Fibroblast of gingiva (primary cell): ENCODE measurements around the gene POLA1.
"Not testable (repeated sequence)": the region's sequence is repeated elsewhere in the genome, so short reads cannot be mapped to it uniquely, and the experiment has no call there.

Experiments used
- DNase-seq: peaks from one replicate; pipeline ENCODE4 v3.0.0-alpha.2; 2011; ENCODE audit warnings: low read depth

Gene POLA1, protein sequence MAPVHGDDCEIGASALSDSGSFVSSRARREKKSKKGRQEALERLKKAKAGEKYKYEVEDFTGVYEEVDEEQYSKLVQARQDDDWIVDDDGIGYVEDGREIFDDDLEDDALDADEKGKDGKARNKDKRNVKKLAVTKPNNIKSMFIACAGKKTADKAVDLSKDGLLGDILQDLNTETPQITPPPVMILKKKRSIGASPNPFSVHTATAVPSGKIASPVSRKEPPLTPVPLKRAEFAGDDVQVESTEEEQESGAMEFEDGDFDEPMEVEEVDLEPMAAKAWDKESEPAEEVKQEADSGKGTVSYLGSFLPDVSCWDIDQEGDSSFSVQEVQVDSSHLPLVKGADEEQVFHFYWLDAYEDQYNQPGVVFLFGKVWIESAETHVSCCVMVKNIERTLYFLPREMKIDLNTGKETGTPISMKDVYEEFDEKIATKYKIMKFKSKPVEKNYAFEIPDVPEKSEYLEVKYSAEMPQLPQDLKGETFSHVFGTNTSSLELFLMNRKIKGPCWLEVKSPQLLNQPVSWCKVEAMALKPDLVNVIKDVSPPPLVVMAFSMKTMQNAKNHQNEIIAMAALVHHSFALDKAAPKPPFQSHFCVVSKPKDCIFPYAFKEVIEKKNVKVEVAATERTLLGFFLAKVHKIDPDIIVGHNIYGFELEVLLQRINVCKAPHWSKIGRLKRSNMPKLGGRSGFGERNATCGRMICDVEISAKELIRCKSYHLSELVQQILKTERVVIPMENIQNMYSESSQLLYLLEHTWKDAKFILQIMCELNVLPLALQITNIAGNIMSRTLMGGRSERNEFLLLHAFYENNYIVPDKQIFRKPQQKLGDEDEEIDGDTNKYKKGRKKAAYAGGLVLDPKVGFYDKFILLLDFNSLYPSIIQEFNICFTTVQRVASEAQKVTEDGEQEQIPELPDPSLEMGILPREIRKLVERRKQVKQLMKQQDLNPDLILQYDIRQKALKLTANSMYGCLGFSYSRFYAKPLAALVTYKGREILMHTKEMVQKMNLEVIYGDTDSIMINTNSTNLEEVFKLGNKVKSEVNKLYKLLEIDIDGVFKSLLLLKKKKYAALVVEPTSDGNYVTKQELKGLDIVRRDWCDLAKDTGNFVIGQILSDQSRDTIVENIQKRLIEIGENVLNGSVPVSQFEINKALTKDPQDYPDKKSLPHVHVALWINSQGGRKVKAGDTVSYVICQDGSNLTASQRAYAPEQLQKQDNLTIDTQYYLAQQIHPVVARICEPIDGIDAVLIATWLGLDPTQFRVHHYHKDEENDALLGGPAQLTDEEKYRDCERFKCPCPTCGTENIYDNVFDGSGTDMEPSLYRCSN (N-terminal part only)

DNA sequence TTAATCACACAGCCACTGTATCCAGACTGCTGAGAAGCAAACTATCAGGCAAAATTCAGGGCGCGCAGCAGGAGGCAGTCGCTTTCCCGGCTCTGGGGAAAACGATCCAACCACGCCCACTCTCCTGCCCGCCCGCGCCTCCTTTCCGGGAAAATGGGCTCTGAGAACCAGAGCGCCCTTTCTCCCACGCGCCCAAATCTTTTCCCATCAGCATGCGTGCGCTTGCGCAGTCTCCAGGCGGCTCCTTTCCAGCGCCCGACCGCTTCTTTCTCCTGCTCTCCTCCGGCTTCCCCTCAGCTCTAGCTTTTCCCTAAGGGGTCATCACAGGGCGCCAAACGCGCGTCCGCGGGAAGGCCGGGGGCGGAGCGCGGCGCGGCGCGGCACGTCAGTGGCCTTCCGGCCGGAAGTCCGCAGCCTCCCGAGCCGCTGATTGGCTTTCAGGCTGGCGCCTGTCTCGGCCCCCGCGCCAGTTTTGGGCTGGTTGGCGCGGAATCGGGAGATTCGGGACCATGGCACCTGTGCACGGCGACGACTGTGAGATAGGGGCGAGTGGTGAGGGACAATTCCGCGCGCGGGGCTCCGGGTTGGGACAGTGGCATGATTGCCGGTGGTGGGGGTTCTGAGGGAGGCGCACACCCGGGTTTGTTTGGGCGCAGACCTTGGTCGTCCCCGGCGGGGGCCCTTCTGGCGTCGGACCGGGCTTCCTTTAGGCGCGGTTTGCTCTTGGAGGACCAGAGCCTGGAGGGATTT is at the start of gene POLA1:
POLA1 (plus strand) TSS at position 466 of the 750 bp plus-strand sequence; CDS start at position 510, 44 bp downstream.
- peak; percentile 97 for DNase-seq

DNA sequence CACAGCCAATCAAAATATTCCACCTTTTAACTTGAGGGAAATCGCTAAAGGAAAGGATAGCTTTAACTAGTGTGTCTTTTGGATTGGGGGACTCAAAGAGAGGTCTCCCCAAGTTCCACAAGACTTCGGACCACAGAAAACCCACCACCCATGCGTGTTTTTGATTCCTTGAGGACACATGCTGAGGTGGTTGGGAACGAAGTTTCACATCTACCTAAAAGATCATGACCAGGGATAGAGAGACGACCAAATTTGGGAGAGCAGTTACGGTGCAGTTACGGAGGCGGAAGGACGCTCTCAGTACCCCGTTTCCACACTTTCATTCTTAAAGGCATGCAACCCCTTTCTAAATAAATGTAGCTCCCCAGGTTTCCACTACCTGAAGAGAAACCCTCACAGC is 47.7 kb upstream of the POLA1 start:
- DNase-seq, result no peak

DNA sequence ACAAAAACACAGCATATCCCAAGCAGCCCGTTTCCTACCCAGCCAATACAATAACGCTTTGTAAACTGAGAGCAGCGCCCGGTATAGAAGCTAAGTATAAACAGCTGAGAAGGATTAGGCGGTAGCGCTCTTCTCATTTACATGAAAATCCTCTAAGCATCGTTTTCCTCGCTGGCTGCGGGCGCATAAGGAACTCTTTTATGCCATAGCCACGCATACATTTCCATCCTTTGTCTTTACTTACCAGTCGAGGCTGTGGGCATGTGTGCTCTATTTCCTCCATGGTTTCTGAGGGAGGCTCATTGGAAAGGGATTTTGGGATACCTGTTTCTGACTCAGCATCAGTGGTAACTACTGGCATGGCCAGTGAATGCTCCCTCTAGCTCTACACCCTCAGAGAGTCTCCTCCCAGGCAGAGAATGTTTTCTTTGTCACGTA is 47.0 kb upstream of the POLA1 start:
- DNase-seq, result no peak

- DNase-seq, result peak; percentile 27
Measured at GRCh38 chrX:24647257-24648058, 46.3 kb upstream of the POLA1 start, which contains the start of gene PCYT1B. Gene PCYT1B, minus strand, starts transcription at chrX:24647347. Its CDS starts 242 bp downstream, at chrX:24647105.

- DNase-seq, result no peak
Measured at GRCh38 chrX:24648495-24648894, 45.2 kb upstream of the POLA1 start.

- no peak for DNase-seq
Measured at GRCh38 chrX:24651783-24652182, 41.9 kb upstream of the POLA1 start.

- not testable (repeated sequence) for DNase-seq
Measured at GRCh38 chrX:24655679-24656078, 38.0 kb upstream of the POLA1 start.

DNA sequence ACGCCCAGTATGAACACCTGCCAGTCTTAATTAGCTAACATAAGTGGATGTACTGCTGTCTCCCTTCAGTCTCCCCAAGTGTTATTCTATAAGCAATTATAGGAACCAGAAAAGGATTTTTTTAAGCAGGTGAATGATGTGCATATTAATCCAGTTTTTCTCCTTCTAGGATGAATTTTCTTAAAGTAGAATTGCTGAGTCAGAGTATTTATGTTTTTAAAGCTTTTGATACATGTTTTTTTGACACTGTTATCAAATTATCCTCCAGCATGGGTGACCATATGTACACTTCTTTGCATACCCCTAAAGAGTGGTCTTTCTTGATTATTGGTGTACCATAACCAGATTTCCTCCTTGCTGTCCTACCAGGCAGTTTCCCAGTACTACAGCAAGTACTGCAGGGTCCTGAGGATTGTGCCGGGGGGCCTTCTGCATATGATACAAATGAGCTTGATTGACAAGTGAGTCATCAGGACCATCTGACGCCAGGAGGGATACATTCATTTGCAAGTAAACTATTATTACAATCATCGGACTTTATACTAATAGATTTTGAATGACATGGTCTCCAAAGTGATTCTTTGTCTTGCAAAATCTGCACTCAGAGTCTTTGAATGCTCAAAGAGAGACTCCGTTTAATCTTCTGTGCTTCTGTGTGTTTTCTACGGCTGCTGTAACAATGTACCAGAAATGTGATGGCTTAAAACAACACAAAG is 35.9 kb upstream of the POLA1 start:
- DNase-seq, result no peak

DNA sequence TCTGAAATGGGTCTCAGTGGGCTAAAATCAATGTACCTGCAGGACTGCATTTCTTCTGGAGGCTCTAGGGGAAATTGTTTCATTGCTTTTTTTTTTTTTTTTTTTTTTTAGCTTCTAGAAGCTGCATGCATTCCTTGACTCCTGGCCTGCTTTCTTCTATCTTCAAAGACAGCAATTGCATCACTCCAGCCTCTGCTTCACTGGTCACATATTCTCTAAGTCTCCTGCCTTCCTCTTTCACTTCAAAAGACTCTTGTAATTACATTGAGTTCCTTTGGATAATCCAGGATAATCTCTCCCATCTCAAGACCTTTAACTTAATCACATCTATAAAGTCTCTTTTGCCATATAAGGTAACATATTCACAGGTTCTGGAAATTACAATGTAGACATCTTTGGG is 35.3 kb upstream of the POLA1 start:
- no peak for DNase-seq

DNA sequence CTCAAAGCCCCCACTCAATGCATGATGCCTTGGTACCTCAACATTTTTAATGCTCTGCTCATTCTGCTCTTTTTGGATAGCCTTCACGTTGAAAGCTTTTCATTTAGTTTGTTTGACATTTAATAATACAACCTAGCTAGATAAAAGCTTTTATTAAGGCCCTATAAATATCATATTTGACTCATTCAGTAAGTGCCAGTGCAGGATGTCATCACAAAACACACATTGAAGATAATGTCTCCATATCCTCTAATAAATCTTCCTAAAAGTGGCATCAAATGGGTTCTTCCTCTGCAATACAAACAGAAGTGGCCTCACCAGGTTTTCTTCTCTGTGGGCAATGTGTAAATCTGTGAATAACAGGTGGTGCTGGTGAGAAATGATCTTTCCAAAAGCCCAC is 34.6 kb upstream of the POLA1 start:
- DNase-seq, result no peak

DNA sequence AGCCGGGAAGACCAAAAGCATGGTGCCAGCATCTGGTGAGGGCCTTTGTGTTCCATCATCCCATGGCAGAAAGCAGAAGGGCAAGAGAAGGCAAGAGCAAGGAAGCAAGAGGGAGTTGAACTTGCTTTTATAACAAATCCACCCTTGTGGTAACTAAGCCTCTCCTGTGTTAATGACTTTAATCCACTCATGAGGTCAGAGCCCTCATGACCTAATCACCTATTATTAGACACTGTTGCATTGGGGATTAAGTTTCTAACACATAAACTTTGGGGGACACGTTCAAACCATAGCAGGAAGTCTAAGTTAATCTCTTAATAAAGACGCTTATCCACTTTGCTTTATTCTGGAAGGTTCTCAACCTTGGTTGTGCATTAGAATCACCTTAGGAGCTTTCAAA is 34.1 kb upstream of the POLA1 start:
- DNase-seq, result no peak

- no peak for DNase-seq
Measured at GRCh38 chrX:24661292-24661691, 32.4 kb upstream of the POLA1 start.

DNA sequence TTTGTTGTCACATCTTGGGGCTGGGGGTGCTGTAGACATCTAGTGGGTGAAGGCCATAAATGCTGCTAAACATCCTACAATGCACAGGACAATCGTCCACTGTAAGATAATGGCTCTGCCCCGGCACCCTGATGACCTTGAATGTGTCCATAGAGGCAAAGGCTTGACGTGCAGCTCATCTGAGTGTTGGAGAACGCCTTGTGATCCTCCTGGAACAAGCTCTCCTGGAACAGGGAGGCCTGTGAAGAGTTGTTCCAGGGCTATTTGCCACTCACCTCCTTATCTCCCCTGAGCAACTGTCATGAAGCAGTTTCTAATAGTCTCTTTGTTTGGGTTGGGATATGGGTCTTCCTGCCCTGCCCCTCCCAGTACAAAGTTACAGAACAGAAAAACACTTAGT is 31.4 kb upstream of the POLA1 start:
- DNase-seq, result no peak

DNA sequence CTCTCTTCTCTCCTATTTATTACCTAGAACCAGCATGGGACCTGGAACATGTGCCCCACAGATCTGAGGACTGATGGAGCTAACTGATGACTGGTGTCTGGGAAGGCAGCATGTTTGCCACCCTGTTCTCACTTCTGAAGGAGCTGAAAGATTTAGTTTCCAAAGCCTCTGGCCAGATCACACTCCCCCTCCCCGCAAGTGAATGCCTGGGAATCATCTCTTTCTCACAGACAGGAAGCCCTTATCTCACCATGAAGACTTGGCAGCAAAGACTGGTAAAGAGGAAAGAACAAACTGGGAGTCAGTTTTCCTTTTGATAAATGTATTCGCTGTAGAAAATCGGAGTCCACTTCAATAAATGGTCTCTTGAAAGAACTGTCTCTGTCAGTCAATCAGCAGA is 25.6 kb upstream of the POLA1 start:
- DNase-seq, result no peak

DNA sequence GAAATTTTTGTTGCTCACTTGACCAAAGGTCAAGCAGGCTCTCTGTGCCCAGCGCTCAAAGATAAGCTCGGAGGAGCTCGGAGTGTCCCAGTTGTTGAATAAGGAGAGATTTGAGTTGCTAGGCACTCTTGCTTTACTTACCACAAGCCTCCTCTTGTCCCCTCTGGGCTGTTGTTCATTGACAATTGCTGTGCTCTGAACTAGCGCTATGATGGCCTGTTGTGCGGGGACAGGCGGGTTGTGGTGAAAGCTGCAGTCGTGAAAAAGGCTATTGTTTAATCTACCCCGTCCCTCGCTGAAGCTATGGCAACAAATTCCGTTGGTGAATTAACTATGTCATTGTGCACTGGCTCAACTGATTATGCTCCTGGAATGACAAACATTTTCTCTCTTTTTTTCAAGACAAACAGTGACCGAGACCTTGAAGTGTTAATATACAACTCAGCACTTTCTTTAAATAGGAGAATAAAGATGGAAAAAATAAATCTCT is 21.0 kb upstream of the POLA1 start:
- DNase-seq, result no peak

DNA sequence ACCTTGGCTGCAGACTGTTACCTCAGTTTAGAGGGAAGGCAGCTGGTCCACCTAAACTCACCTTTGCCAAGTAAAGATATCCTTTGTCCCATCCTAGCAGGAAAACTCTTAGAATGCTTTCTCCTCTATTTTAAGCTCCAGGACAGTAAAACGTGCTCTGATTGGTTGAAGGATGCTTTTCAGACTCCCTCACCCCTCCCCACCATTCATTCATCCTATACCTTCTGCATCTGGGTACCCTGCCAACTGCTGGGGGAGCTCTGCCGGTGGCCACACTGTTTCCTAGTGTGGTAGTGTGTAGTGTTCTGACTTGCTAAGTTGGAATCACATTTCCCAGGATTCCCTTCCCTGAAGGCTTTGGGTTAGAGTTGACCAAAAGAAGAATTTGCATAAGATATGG is 20.3 kb upstream of the POLA1 start:
- DNase-seq, result no peak

- no peak for DNase-seq
Measured at GRCh38 chrX:24676403-24677024, 17.2 kb upstream of the POLA1 start.

DNA sequence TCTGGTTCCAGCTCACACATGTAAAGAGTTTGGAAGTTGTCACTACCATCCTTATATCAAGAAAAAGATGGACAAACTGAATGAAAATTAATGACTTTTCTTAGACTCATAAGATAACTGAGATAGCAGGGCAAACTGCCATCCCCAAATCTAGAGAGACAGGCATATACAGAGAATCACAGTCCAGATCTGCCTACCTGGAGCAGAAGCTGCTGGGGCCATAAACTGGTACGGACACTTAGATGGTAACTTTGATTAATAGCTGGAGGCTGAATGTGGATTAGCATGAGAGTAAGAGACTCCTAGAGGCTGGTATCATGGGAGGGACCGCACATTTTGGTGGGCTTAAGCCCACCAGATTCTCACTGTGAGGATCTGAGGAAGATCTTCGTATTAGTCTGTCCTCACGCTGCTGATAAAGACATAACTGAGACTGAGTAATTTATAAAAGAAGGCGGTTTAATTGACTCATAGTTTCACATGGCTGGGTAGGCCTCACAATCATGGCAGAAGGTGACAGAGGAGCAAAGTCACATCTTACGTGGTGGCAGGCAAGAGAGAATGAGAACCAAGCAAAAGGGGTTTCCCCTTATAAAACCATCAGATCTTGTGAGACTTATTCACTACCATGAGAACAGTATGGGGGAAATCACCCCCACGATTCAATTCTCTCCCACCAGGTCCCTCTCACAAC is 10.8 kb upstream of the POLA1 start:
- no peak for DNase-seq

- DNase-seq, result no peak
Measured at GRCh38 chrX:24684048-24684447, 9.7 kb upstream of the POLA1 start.
